ENCODE results near the gene C3orf38.

GRCh38 chr3:88195951-88196434 is 46.2 kb downstream of the C3orf38 start:
- TF ChIP-seq ZNF274 (IDR thresholded peaks at IDR 0.05; ENCODE audit: low read depth, low read length) (no peak), YY1 (IDR thresholded peaks at IDR 0.05; ENCODE audit: insufficient read depth, insufficient read length) (no peak)
